Tibial nerve (tissue), 4 donors: Measurements from ENCODE around the gene RHBDL2.

Experiments
- EP300 ChIP-seq, 2 donors: sonication (generic); formaldehyde crosslinking; IDR thresholded peaks; one replicate each; pipeline ENCODE4 v1.6.1; 2017; ENCODE audit warnings: antibody characterized with exemption in 2 of 2, mild to moderate bottlenecking in 1 of 2
- POLR2A ChIP-seq, 2 donors: fragments of 450-650 bp; IDR thresholded peaks; one replicate each; pipeline ENCODE4 v1.6.1; 2017; ENCODE audit warnings: antibody characterized with exemption in 2 of 2, mild to moderate bottlenecking in 2 of 2, moderate library complexity in 2 of 2
- TF ChIP-seq, protein P1 (sequence below), 5 experiments: fragments of 200-600 bp in 3 of 5; fragments of 450-650 bp in 2 of 5; sonication (generic) in 3 of 5; IDR thresholded peaks; one replicate each; pipeline ENCODE4 v1.5.1; 2016 to 2019; ENCODE audit warnings: antibody characterized with exemption in 5 of 5, mild to moderate bottlenecking in 3 of 5, moderate library complexity in 2 of 5

DNA sequence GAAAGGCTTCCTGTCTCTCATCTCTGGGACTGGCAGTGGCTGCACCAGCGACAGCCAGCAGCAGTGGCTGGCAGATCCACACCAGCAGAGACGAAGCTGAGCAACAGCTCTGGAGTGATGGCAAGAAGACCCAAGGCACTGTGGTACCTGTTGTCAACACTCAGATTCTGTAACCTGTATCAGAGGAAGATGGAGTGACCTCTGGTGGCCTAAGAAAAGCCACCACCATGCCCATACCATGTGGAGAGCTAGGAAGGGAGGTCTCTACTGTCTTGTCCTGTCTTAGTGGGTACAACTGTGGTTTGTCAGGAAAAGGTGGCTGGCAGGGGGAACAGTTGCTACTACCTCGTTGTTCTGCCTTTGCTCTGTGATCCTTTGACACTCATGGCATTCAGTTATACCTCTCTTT is 22.5 kb upstream of the RHBDL2 start:
- TF ChIP-seq EP300 (IDR thresholded peaks at IDR 0.05) (no peak), POLR2A (IDR thresholded peaks at IDR 0.05) (no peak)
- TF ChIP-seq, protein P1, sequence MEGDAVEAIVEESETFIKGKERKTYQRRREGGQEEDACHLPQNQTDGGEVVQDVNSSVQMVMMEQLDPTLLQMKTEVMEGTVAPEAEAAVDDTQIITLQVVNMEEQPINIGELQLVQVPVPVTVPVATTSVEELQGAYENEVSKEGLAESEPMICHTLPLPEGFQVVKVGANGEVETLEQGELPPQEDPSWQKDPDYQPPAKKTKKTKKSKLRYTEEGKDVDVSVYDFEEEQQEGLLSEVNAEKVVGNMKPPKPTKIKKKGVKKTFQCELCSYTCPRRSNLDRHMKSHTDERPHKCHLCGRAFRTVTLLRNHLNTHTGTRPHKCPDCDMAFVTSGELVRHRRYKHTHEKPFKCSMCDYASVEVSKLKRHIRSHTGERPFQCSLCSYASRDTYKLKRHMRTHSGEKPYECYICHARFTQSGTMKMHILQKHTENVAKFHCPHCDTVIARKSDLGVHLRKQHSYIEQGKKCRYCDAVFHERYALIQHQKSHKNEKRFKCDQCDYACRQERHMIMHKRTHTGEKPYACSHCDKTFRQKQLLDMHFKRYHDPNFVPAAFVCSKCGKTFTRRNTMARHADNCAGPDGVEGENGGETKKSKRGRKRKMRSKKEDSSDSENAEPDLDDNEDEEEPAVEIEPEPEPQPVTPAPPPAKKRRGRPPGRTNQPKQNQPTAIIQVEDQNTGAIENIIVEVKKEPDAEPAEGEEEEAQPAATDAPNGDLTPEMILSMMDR (IDR thresholded peaks at IDR 0.05) = no peak
